Spleen (tissue), 7 donors: Measurements from ENCODE around the gene MUC4.

Experiments
- CTCF ChIP-seq, 11 experiments: fragments of 200-600 bp in 7 of 11; fragments of 450-650 bp in 4 of 11; sonication (generic) in 4 of 11; IDR thresholded peaks in 8 of 11; conservative IDR thresholded peaks in 3 of 11; 1 replicate in 7 of 11; 2 replicates in 4 of 11; pipeline versions ENCODE4 v1.4.0 to v1.8.0; 2016 to 2021; ENCODE audit warnings: antibody characterized with exemption in 11 of 11, inconsistent platforms in 4 of 11, mild to moderate bottlenecking in 1 of 11
- POLR2AphosphoS5 ChIP-seq, 3 donors: sonication (generic); formaldehyde crosslinking; IDR thresholded peaks; one replicate each; pipeline ENCODE4 v1.5.1; 2017; ENCODE audit warnings: antibody characterized with exemption in 3 of 3
- donor health status: DM: no; HTN: no; CAD: no; lungs with moderate emphysema.
- donor health status: DM: no; HTN: no; CAD: no.
- donor health status: DM: no; HTN: no; CAD: no.

- TF ChIP-seq CTCF (IDR thresholded peaks at IDR 0.05 in 8 of 11, conservative IDR thresholded peaks at IDR 0.05 in 3 of 11), result no peak
- no peak for TF ChIP-seq POLR2AphosphoS5 (IDR thresholded peaks at IDR 0.05)
These were observed 111.9 kb downstream of the MUC4 start for GRCh38 chr3:195699860-195700259.
